HG03571 (cell line): ENCODE measurements around the gene MEGF11.
A peak's percentile ranks its signal among the peaks of the same experiment; 100 is the strongest.
"Not testable (repeated sequence)": the region's sequence is repeated elsewhere in the genome, so short reads cannot be mapped to it uniquely, and the experiment has no call there.

Experiments used
- ATAC-seq: cut with Tn5 transposase; IDR thresholded peaks from one replicate; pipeline ENCODE4 v1.9.1; 2021; ENCODE audit not compliant: unreplicated experiment

The MEGF11 gene

GRCh38 chr15:65869954-65870871 lies 383.3 kb downstream of the MEGF11 start:
- no peak for ATAC-seq

DNA sequence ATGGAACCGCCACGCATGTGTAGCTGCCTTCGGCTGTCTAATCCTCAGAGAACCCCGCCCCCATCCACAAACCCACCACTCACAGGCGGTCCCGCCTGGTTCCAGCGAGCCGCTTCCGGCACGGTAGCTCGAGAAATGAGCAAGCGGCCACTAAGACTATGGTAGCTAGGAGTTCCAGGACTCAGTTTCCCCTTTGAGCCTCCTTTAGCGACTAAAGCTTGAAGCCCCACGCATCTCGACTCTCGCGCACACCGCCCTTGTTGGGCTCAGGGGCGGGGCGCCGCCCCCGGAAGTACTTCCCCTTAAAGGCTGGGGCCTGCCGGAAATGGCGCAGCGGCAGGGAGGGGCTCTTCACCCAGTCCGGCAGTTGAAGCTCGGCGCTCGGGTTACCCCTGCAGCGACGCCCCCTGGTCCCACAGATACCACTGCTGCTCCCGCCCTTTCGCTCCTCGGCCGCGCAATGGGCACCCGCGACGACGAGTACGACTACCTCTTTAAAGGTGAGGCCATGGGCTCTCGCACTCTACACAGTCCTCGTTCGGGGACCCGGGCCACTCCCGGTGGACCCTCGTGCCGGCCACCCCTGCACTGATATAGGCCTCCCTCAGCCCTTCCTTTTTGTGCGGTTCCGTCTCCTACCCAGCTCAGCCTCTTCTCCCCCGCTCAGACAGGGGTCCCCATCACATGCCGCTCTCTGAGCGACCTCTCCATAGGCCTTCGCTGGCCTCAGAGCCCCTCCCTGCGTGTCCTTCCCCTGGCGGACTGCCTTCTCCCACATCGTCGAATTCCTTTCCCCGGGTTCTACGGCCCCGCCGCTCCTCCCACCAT lies 384.2 kb downstream of the MEGF11 start, which contains the start of gene RAB11A:
Gene RAB11A, plus strand, starts transcription at position 366 of the 828 bp plus-strand sequence. Its CDS starts 95 bp downstream, at position 461.
- peak; percentile 80 for ATAC-seq

GRCh38 chr15:65868546-65869125 lies 384.9 kb downstream of the MEGF11 start:
- ATAC-seq, result no peak

GRCh38 chr15:65867933-65868332 lies 385.6 kb downstream of the MEGF11 start:
- ATAC-seq, result not testable (repeated sequence)

GRCh38 chr15:65867244-65867643 lies 386.3 kb downstream of the MEGF11 start:
- no peak for ATAC-seq

GRCh38 chr15:65863106-65863505 lies 390.4 kb downstream of the MEGF11 start:
- no peak for ATAC-seq

- ATAC-seq, result no peak
These were observed 390.9 kb downstream of the MEGF11 start for GRCh38 chr15:65862682-65863081.

GRCh38 chr15:65857718-65858402 lies 395.7 kb downstream of the MEGF11 start:
- ATAC-seq, result no peak

GRCh38 chr15:65856821-65857455 lies 396.6 kb downstream of the MEGF11 start:
- ATAC-seq, result no peak

DNA sequence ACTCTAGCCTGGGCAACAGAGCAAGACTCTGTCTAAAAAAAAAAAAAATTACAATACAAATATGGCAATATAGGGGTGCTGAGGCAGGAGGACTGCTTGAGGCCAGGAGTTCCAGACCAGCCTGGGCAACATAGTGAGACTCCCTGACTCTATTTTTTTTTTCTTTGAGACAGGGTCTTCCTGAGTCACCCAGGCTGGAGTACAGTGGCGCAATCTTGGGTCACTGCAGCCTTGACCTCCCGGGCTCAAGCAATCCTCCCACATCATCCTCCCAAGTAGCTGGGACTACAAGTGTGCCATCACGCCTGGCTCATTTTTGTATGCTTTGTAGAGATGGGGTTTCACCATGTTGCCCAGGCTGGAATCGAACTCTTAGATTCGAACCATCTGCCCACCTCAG lies 401.6 kb downstream of the MEGF11 start:
- no peak for ATAC-seq

- no peak for ATAC-seq
These were observed 405.6 kb downstream of the MEGF11 start for GRCh38 chr15:65847989-65848388.

- ATAC-seq, result no peak
These were observed 407.6 kb downstream of the MEGF11 start for GRCh38 chr15:65845826-65846519.
